GM12891 (cell line): Measurements from ENCODE around the gene FAM78B.

Source experiments
- POLR2A ChIP-seq: IDR thresholded peaks from 2 replicates; pipeline ENCODE4 v1.6.1; 2011; ENCODE audit warnings: low read depth, low read length, control low read depth
- POLR2AphosphoS5 ChIP-seq: IDR thresholded peaks from 2 replicates; pipeline ENCODE4 v1.6.1; 2011; ENCODE audit warnings: low read depth, low read length, control low read depth
- SPI1 ChIP-seq: IDR thresholded peaks from 2 replicates; pipeline ENCODE4 v1.6.1; 2011; ENCODE audit warnings: low read depth, low read length, control low read depth

DNA sequence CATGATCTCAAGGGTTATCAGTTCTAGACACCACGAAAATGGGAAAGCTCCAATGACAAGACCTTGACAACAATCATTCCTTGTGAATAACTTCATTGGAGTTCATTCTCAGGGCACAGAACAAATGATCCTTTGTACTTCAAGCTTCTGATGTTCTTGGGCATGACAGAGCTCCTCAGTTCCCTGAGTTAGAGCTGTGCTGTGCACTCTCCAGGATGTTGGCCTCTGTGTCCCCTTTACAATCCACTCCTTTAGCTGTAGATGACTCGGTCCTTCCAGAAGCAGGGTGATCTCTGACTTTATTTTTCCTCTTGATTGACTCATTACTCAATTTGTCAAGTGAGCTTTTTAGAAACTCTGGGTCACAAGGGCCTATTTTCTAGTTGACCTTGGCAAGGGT lies 3.9 kb upstream of the FAM78B start:
- TF ChIP-seq POLR2A, result no peak
- no peak for TF ChIP-seq POLR2AphosphoS5
- no peak for TF ChIP-seq SPI1
